Sigmoid colon (tissue), 4 donors: Measurements from ENCODE around the gene MBNL1.
A peak's percentile ranks its signal among the peaks of the same experiment; 100 is the strongest.

ENCODE experiments used
- CTCF ChIP-seq, 4 experiments: fragments of 450-650 bp in 3 of 4; fragments of 200-600 bp in 1 of 4; IDR thresholded peaks; one replicate each; pipeline ENCODE4 v1.5.1; 2016 to 2019; ENCODE audit warnings: antibody characterized with exemption in 4 of 4, mild to moderate bottlenecking in 3 of 4, moderate library complexity in 2 of 4
- EP300 ChIP-seq, 4 donors: sonication (generic); formaldehyde crosslinking; IDR thresholded peaks; one replicate each; pipeline ENCODE4 v1.6.1; 2017; ENCODE audit warnings: antibody characterized with exemption in 4 of 4
- POLR2A ChIP-seq, 2 donors: fragments of 450-650 bp; IDR thresholded peaks; one replicate each; pipeline ENCODE4 v1.6.1; 2016; ENCODE audit warnings: antibody characterized with exemption in 2 of 2, mild to moderate bottlenecking in 2 of 2, moderate library complexity in 2 of 2
- POLR2AphosphoS5 ChIP-seq, 4 donors: sonication (generic); formaldehyde crosslinking; IDR thresholded peaks; one replicate each; pipeline ENCODE4 v1.6.1; 2017; ENCODE audit warnings: antibody characterized with exemption in 4 of 4

- TF ChIP-seq CTCF (IDR thresholded peaks at IDR 0.05), result no peak
- TF ChIP-seq POLR2A (IDR thresholded peaks at IDR 0.05), result no peak
- TF ChIP-seq POLR2AphosphoS5 (IDR thresholded peaks at IDR 0.05), result peak in 1 of 4 donors; percentile 13
- no peak for TF ChIP-seq EP300 (IDR thresholded peaks at IDR 0.05)
These were observed 114.4 kb downstream of the MBNL1 start for GRCh38 chr3:152383136-152383606.
